Hepatocyte (in vitro differentiated cells): ENCODE data around the gene LTO1. TPM values are rescaled to one million over a fixed set of nuclear protein-coding genes. Genes with fewer than 3 reads are reported as not detected.

Source experiments
- DNase-seq: peaks from one replicate; pipeline ENCODE4 v3.0.0-alpha.2; 2016; ENCODE audit warnings: low spot score
- H2AFZ ChIP-seq: fragments of 200-600 bp; sonication (generic); 2 replicates; pipeline ENCODE4 v1.6.0; 2016; ENCODE audit warnings: antibody characterized with exemption, mild to moderate bottlenecking
- H3K27ac ChIP-seq: fragments of 200-600 bp; sonication (generic); 2 replicates; pipeline ENCODE4 v1.5.1; 2016; ENCODE audit warnings: mild to moderate bottlenecking
- H3K27me3 ChIP-seq: fragments of 200-600 bp; sonication (generic); 2 replicates; pipeline ENCODE4 v1.6.1; 2016
- H3K36me3 ChIP-seq: fragments of 200-600 bp; sonication (generic); replicated peaks from 2 replicates; pipeline ENCODE4 v1.5.1; 2016; ENCODE audit warnings: low read depth; ENCODE audit not compliant: insufficient read depth
- H3K4me1 ChIP-seq: fragments of 200-600 bp; sonication (generic); 2 replicates; pipeline ENCODE4 v1.5.1; 2016; ENCODE audit warnings: mild to moderate bottlenecking, moderate library complexity; ENCODE audit not compliant: insufficient read depth
- H3K4me2 ChIP-seq: fragments of 200-600 bp; sonication (generic); 2 replicates; pipeline ENCODE4 v1.6.0; 2016
- H3K4me3 ChIP-seq: fragments of 200-600 bp; sonication (generic); 2 replicates; pipeline ENCODE4 v1.5.1; 2016; ENCODE audit warnings: mild to moderate bottlenecking
- H3K79me2 ChIP-seq: fragments of 200-600 bp; sonication (generic); 2 replicates; pipeline ENCODE4 v1.6.0; 2017; ENCODE audit warnings: mild to moderate bottlenecking
- H3K9me2 ChIP-seq: fragments of 200-600 bp; sonication (generic); replicated peaks from 2 replicates; pipeline ENCODE4 v1.6.0; 2017; ENCODE audit warnings: mild to moderate bottlenecking; ENCODE audit not compliant: insufficient read depth
- H3K9me3 ChIP-seq: fragments of 200-600 bp; sonication (generic); 2 replicates; pipeline ENCODE4 v1.5.1; 2016; ENCODE audit warnings: low read depth, mild to moderate bottlenecking
- H4K20me1 ChIP-seq: fragments of 200-600 bp; sonication (generic); 2 replicates; pipeline ENCODE4 v1.6.0; 2016; ENCODE audit warnings: mild to moderate bottlenecking; ENCODE audit not compliant: insufficient read depth, poor library complexity, severe bottlenecking
- CTCF ChIP-seq: fragments of 200-600 bp; sonication (generic); IDR thresholded peaks from 2 replicates; pipeline ENCODE4 v1.5.1; 2016; ENCODE audit warnings: antibody characterized with exemption, mild to moderate bottlenecking; ENCODE audit not compliant: poor library complexity
- EZH2 ChIP-seq: fragments of 200-600 bp; sonication (generic); IDR thresholded peaks from 2 replicates; pipeline ENCODE4 v1.6.1; 2016; ENCODE audit warnings: antibody characterized with exemption, mild to moderate bottlenecking, borderline replicate concordance
- EZH2phosphoT487 ChIP-seq: fragments of 200-600 bp; sonication (generic); IDR thresholded peaks from one replicate; pipeline ENCODE4 v1.6.1; 2018; ENCODE audit warnings: antibody characterized with exemption, mild to moderate bottlenecking, low read depth, moderate library complexity; ENCODE audit not compliant: unreplicated experiment, severe bottlenecking
- WGBS: methylation state at CpG from one replicate; pipeline ENCODE4 v1.1.6; 2016; ENCODE audit warnings: low lambda C conversion rate; ENCODE audit errors: missing lambda C conversion rate; 5-methylcytosine and 5-hydroxymethylcytosine counted together
- polyA plus RNA-seq: library from polyadenylated mRNA; unstranded; fragments of >200 nt; fragmentation: Nextera tagmentation; extraction: Ambion mirVana; gene quantifications from 2 replicates; pipeline ENCODE4 v1.2.1, GENCODE V29; 2016
- total RNA-seq: library from RNA; depleted of rRNA; stranded (reverse); fragments of >200 nt; gene quantifications from 2 replicates; pipeline ENCODE4 v1.2.3, GENCODE V29; 2014

The LTO1 gene
- total and polyA plus RNA-seq, 2 experiments from 2014 or later = 12.6 to 13.4 TPM

DNA sequence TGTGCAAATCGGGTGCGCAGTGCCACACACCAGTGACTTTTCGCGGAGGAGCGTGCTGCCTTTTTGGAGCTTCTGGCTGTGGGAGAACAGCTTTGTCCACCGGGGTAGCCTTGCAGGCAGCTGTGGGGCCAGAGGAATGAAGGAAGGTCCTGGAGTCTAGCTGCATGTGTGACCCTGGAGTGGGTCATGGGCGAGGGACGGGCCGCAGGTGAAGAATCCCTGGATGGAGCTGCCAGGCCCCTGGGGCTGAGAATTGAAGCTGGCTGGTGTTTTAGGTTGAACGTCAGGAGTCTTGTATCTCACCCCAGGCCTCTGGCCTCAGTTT, 25.6 kb downstream of the LTO1 start:
- Histone ChIP-seq H4K20me1 (peaks cover 22% of the 10 kb centered on the region), H3K4me2 (no peak overlapping the region), H3K79me2 (peaks cover 8% of the 10 kb centered on the region), H3K9me2 (no peaks in the 10 kb centered on the region), H3K9me3 (no peaks in the 10 kb centered on the region), H3K27me3 (no peaks in the 10 kb centered on the region), H2AFZ (no peak overlapping the region), H3K4me1 (peaks cover 4% of the 10 kb centered on the region), H3K36me3 (no peaks in the 10 kb centered on the region), H3K27ac (no peak overlapping the region), H3K4me3 (no peak overlapping the region)
- 94% methylated on average over 10 of the region's 10 CpGs for WGBS
- DNase-seq = no peak
- TF ChIP-seq CTCF (no peak), EZH2 (no peak), EZH2phosphoT487 (no peak)

- no peaks in the 10 kb centered on the region for H3K27me3 ChIP-seq
- TF ChIP-seq EZH2phosphoT487 (no peak), CTCF (no peak), EZH2 (no peak)
- H4K20me1 ChIP-seq = peaks cover 25% of the 10 kb centered on the region
- no peaks in the 10 kb centered on the region for H3K36me3 ChIP-seq
- H3K27ac ChIP-seq = no peak overlapping the region
- peaks cover 11% of the 10 kb centered on the region for H3K4me1 ChIP-seq
- H2AFZ ChIP-seq = no peak overlapping the region
- H3K4me2 ChIP-seq = no peak overlapping the region
- H3K4me3 ChIP-seq = no peak overlapping the region
- no peak for DNase-seq
- no peaks in the 10 kb centered on the region for H3K9me2 ChIP-seq
- no peaks in the 10 kb centered on the region for H3K9me3 ChIP-seq
- WGBS = 94% methylated on average over 37 of the region's 37 CpGs
- H3K79me2 ChIP-seq = peaks cover 14% of the 10 kb centered on the region
Observed at GRCh38 chr11:69648679-69649575, 26.2 kb downstream of the LTO1 start.

DNA sequence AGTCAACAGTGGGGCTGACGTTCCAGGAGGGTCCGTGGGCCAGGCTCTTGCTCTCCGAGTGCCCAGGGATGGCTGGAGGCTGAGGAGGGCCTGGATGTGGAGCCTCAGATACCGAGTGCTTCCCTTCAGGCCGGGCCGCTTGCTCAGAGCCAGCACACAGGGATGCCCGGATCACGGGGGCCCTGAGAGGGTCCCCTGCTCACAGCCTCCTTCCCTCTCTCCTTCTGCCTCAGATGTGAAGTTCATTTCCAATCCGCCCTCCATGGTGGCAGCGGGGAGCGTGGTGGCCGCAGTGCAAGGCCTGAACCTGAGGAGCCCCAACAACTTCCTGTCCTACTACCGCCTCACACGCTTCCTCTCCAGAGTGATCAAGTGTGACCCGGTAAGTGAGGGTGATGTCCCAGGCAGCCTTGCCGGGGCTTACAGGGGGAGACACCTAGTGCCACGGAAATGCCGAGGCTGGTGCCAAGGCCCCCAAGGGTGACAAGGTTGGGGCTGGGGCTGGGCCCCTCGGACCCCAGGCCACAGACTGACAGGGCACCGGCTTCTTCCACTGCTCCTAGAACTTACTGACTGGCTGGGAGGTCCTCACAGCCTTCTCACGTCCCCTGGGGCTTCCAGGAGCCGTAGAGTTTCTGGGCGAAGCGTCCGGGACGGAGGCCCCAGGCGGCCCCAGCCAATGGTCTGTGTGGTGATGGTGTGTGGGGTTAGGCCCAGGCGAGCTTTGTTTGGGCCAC, 27.2 kb downstream of the LTO1 start:
- DNase-seq = no peak
- Histone ChIP-seq H3K4me1 (peaks cover 19% of the 10 kb centered on the region), H3K4me3 (no peak overlapping the region), H2AFZ (no peak overlapping the region), H3K9me2 (no peaks in the 10 kb centered on the region), H3K27ac (no peak overlapping the region), H3K9me3 (no peaks in the 10 kb centered on the region), H3K36me3 (no peaks in the 10 kb centered on the region), H3K4me2 (no peak overlapping the region), H3K79me2 (peaks cover 21% of the 10 kb centered on the region), H3K27me3 (no peaks in the 10 kb centered on the region), H4K20me1 (peaks cover 30% of the 10 kb centered on the region)
- WGBS = 93% methylated on average over 28 of the region's 28 CpGs
- TF ChIP-seq EZH2phosphoT487 (no peak), CTCF (no peak), EZH2 (no peak)
